ENCODE data around the gene NUB1.
A peak's percentile ranks its signal among the peaks of the same experiment; 100 is the strongest.

The NUB1 gene

DNA sequence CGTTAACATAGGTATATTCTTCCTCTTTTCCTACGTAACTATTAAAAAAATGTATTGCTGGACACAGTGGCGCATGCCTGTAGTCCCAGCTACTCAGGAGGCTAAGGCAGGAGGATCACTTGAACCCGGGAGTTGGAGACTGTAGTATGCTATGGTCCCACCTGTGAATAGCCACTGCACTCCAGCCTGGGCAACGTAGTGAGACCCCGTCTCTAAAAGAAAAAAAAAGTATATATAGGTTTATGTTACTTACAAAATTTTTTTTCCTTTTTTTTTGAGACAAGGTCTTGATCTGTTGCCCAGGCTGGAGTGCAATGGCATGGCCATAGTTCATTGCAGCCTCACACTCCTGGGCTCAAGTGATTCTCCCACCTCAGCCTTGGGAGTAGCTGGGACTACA, 5.6 kb downstream of the NUB1 start:
- DNase-seq, result no peak

DNA sequence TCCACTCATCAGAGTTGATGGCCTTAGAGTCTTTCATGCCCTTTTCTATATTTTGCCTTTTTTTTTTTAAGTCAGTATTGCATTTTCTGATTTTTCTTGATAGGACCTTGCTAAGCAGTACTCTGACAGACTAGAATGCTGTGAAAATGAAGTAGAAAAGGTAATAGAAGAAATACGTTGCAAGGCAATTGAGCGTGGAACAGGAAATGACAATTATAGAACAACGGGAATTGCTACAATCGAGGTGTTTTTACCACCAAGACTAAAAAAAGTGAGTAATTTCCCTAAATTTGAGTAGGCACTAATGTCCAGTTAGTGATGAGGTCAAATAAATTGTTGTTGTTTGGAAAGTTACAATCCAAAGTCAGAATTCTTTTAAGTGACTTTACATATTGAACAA, 7.4 kb downstream of the NUB1 start:
- DNase-seq, result no peak

DNA sequence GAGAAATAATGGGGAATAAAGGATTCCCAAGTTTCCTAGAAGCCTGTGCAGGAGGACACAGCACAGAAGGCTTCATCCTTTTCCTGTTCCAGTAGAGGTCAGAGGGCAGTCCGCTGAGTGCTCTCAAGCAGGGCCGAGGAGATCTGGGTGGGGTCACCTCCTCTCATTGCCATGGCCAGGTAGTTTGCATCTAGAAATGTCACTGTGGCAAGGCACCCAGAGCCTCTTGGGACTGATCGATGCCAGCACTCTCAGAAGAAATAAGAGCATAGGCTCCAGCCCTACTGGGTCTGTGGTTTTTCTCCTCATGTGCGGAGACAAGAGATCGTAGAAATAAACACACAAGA, 7.9 kb downstream of the NUB1 start:
- no peak for DNase-seq

DNA sequence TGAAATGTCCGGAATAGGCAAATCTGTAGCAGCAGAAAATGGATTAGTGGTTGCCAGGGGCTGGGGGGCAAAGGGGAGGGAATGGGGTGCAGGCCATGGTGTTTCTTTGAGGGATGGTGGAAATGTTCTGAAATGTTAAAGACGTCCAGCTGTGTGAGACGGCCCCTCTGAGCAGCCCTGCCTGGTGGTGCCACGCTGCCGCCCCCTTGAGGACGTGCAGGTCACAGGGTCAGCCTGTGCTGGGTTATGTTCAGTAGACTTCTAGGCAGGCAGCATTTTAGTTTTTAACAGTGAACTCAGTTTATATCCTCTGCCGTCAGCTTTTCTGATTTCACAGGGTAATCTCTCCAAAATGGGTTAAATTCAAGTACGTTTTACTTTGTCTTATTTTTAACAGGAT, 9.4 kb downstream of the NUB1 start:
- DNase-seq, result no peak

DNA sequence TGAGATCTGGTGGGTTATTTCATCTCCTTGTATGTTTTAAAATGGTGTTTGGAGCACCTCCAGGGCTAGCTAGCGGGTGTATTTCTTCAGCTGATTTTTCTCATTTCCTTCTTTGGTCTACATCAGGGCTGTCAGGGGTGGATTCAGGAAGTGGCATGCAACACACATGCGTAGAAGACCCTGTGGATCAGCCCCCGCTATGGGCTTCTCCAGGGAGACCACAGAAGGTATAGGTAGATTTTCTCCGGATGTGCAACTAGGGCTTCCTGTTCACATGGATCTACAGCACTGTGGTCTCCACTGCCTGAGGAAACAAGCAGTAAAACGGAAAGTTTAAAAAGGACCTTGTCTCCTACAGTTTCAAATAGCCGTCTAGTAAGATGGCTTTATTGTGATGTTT, 10.4 kb downstream of the NUB1 start:
- DNase-seq, result no peak

DNA sequence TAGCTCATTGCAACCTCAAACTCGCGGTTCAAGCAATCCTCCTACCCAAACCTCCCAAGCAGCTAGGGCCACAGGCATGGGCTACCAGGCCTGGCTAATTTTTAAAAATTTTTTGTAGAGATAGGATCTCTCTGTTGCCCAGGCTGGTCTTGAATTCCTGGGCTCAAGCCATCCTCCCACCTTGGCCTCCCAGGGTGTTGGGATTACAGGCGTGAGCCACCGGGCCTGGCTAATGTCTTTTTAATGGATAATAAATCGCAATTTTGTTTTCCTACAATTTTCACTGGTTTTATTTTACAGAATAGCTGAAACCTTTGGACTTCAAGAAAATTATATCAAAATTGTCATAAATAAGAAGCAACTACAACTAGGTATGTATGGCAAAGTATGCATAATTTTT, 10.9 kb downstream of the NUB1 start:
- DNase-seq, result no peak

DNA sequence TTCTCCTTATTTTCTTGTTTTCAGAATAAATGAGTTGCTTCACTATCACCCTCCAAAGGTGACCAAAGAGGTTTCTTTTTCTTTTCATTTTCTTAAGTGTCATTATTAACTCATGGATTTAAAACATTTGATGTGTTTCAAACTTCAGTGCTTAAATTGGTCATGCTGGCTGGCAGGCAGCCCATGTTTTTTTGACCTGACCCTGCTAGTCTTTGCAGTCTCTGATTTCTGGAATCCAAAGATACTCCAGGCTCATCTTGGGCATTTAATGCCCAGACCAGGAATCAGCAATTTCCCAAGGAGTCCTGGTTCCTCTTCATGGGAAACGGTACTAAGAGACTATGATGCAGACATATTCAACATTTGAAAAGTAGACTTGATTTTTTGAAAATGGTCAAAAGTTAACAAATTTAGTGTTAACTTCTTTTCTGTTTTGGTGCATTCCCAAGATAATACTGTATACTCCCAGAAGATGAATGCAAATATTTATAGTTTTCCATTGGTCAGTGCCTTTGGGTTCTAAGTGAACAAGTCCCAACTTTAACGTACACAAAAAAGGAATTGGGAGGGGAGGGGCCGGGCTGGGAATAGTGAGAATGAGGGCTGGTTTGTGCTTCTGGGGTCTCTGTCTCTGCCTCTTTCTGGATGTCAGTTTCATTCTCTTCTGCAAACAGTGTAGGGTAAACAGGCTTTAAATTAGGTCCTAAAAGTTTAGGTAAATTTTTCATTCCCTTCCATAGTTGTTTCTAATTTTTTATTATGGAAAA, 19.8 kb downstream of the NUB1 start:
- DNase-seq, result no peak

DNA sequence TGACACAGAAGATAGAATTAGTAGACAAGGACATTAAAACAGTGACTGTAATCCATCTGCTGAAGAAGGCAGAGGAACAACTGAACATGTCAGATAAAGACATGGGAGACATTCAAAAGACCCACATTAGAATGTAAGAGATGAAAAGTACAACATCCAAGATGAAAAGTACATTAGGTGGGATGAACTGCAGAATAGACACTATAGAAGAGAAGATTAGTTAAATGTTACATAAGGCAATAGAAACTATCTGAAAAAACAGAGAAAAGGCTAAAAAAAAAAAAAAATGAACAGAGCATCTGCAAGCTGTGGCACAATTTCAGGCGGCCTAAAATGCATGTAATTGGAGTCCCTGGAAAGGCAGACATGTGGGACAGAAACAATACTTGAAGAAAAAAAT, 21.6 kb downstream of the NUB1 start:
- no peak for DNase-seq

DNA sequence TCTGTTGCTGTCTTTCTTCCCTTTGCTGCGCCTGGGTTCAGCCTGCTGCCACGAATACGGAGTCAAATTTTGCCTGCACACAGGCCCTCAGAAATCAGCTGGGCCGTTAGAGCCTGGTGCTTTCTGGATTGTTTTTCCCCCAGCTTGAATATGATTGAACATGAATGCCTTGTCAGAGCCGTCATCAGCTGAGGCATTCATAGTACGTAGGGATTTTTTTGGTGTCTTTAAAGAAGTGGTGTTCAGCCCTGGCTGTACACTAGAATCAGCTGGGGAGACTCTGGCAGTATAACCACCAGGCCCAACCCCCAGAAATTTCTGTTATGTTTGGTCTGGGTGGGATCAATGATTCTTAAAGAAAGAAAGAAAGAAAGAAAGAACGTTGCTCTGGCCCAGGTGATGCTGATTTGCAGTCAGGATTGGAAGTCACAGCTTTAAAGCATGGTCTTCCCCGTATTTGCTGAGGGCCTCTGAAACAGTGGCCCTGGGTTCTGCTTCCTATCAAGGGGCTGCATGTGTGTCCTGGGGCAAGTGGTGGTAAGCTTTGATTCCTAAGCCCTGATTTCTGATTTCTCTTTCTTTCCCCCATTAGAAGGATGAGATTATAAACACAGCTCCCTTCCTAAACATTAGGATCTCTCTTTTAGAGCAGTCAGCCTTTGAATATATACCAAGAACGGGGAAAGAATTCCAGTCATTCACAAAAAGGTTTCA, 24.7 kb downstream of the NUB1 start:
- no peak for DNase-seq

DNA sequence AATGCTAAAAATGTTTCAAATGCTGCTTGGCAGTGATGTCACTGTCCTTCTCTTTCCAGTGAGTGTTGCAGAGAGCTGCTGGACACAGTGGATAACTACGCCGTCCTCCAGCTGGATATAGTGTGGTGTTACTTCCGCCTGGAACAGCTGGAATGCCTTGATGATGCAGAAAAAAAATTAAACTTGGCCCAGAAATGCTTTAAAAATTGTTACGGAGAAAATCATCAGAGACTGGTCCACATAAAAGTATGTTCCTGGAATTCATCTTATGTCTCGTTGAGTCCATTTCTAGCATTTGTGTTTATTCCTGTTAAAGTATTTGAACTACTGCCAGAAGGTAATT, 25.2 kb downstream of the NUB1 start:
- no peak for DNase-seq

DNA sequence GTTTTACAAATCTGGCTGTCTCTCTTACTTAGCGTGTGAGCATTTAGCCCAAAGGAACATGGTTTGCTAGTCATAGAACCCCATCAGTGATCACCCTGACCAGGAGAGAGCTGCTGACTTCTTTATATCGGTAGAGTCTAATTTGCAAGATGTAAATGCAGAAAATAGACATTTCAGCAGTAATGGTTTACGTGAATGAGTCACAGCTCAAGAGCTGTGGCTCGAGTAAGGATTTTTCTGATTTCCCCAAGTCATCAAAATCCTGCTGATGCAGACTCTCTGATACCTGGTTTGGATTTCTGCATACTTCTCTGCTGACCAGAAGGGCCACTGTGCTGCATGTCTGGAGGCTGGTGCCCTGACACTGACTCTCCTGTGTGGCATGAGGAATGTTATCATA, 25.7 kb downstream of the NUB1 start:
- DNase-seq, result no peak

DNA sequence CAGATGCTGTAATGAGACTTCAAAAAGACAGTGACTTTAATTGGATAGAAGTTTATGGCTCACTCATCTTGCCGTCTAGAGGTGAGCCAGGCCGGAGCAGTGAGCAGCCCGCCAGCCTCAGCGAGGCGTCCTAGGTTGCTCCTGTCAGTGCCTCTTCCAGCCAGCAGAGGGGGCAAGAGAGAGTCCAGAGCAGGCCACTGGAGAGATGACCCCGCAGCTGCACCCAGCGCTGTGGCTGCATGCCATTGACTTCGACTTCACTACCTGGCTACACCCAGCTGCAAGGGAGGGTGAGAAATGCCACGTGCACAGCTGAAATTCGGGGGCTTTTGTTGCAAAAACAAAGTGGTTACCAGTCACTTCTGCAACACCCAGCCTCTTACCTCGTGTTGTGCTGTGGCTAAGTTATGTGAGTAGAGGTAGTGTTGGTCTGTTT, 26.5 kb downstream of the NUB1 start:
- DNase-seq, result peak; percentile 87

DNA sequence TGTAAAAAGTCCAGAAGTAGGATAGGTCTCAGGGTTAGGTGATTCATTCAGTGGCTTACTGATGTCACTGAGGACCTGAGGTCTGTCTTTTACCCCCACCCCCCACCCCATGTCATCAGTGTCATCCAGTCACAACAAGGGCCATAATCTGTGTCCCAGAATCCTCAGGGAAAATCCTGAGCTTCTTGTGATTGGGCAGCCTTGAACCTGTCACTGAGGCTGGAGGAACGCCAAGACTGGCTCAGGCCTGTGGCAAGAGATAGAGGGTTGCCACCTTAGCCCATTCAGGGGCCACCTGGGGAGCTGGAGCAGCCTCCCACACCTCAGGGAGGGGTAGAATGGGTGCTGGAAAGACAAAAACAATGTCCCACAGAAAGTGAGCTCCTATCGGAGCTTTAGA, 29.7 kb downstream of the NUB1 start:
- DNase-seq, result no peak

DNA sequence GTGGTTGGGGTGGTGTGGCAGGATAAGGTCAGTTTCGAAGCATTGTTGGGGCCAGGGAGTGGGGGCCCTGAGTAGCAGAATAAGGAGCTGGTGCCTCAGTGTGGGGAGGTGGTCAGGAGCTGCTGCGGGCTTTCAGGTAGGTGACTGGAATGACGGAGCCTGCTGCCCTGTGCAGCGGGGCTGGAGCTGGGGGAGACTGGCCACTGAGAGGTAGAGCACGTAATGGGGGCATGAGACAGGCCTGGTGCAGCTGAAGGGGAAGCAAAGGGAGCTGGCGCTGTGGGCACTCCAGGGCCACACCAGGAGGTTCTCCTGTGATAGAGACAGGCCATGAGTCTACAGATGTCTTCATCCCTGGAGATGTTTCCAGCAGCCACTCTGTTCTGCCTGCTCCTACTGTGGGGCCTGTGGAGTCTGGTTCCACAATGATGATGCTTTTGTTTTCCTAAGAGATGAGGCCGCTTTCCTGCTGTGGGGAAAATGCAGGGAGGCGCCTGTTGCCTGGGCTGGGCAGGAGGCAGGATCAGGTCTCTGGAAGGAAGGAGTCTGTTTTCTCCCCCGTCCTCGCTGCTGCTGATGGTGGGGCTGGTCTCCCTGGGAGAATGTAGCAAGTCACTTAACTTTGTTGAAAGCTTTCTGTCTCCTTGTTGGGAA, 31.1 kb downstream of the NUB1 start:
- no peak for DNase-seq

DNA sequence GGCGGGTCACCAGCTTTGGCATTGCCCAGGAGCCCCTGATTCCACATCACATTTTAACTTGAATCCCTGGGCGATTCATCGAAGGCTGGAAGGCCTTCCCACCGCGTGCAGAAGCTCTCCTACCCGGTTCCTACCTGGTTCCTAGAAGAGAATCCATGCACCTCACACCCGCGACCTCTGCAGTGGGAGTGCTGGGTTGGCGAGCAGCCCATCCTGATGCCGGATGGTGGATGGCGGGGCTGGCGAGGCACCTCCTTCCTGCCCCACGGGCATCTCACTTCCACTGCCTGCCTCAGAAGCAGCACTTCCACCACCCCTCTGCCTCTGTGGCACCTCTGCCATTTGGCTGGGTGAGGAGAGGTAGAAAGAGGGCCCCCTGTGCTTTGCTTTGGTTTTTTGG, 32.0 kb downstream of the NUB1 start:
- no peak for DNase-seq

DNA sequence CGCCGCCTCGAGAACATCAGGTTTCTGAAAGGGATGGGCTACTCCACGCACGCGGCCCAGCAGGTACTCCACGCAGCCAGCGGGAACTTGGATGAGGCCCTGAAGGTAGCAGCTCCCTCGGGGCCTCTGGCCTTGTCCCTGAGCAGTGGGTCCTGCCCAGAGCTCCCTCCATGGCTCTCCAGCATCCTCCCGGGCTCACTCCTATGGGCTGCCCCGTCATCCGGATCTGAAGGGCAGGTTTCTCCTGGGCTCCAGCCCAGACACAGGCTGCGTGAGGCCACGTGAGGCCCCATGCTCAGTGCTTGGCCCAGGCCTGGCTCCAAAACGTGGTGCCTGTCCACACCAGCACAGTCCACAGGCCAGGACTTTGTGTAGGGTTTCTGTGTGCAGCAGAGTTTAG, 32.5 kb downstream of the NUB1 start:
- DNase-seq, result no peak

DNA sequence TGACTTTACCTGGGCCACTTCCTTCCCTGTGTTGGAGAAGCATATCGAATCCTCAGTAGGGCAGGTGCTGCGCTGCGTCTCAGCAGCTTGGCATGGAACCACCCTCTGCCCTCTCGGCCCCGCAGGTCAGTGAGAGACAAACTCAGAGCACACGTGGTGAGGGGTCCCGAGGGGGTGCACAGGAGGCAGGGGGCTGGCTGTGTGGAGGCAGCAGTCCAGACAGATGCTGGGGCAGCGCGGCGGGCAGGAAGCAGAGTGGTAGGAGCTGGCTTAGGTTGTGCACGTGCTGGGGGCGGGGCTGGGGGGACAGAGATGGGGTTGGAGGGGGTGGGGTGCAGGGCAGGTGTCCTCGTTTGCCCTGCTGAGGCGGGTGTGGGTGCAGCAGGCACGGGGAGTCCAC, 33.1 kb downstream of the NUB1 start:
- no peak for DNase-seq

DNA sequence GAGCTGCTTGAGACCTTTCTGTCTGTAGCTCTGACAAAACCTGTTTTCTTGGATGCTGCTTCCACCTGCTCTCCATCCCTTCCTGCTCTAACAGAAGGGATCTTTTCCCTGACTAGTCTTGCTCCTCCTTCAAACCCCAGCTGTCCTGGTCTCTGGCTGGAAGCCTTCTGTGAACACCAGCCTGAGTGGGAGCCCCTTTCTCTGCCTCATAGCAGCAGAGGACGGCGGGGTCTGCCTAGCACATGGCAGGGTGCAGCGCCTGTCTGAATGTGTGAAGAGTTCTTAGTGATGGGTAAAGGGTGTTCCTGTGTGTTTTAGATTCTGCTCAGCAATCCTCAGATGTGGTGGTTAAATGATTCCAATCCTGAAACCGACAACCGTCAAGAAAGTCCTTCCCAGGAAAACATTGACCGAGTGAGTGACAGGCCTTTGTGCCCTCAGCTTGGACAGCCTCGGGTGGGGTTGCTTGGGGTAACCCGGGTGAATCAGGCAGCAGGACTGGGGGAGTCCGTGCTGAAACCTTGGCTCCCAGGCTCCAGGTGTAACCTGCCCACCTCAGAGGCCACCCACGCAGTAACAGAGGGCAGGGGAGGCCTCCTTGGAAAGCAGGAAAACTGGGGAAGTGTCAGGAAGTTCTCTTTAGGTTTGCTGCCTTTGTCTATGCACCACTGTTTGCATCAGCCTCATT, 34.1 kb downstream of the NUB1 start:
- no peak for DNase-seq

DNA sequence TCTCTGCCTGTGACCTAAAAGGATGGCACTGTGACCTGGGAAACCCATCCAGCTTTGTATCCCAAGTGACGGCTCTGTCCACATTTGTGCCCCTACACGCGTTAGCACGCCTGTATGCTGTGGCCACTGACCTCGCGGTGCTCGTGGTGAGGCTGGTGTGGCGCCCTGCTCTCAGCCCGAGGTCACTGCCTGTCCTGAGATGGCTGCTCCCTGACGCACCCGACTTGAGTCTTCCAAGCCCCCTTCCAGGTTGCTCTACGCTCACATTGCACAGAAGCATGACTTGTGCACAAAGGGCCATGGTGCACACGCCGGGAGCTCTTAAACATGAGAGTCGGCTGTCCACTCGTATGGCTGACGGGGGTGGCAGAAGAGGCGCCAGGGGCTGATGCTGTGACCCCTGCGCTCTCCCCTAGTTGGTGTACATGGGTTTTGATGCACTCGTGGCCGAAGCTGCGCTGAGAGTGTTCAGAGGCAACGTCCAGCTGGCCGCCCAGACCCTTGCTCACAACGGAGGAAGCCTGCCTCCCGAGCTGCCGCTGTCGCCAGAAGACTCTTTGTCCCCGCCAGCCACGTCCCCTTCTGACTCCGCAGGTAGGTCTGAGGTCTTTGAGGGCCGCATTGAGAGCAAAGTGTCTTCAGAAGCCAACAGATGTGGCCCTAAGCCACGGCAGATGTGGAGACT, 34.7 kb downstream of the NUB1 start:
- no peak for DNase-seq

DNA sequence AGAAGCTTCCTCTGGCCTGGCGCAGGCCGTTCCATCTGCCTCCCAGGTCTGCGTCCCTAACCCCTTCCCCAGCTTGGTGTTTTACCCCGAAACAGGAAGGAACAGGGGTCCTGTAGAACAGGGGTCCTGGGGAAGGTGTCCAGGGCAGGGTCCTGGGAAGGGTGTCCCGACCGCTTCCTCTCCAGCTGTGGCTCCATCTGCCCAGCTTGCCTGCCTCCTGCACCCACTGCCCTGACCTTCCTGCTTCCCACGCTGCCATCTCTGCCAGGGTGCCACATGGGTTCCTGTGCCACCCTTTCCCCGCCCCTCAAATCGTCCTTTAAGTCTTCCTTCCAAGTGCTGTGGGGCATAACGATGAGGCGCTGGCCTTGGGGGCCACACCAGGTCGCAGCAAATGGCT, 35.8 kb downstream of the NUB1 start:
- no peak for DNase-seq

DNA sequence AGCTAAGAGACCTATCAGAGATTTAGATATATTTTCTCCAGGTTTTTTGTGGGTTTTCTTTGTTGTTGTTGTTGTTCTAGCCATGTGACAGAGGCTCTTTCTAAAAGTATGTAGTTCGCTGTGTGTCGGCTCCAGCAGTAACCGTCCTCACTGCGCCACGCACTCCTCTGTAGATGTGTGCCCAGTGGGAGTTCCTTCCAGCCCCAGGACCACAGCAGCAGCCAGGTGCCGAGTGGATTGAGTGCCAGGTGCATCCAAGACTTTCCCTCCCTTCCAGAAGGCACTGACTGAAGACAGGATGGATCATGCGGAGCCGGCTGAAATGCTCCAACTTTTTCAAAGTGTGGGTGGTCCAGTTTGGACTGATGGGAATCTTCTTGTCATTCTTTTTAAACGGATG, 36.4 kb downstream of the NUB1 start:
- DNase-seq, result no peak

DNA sequence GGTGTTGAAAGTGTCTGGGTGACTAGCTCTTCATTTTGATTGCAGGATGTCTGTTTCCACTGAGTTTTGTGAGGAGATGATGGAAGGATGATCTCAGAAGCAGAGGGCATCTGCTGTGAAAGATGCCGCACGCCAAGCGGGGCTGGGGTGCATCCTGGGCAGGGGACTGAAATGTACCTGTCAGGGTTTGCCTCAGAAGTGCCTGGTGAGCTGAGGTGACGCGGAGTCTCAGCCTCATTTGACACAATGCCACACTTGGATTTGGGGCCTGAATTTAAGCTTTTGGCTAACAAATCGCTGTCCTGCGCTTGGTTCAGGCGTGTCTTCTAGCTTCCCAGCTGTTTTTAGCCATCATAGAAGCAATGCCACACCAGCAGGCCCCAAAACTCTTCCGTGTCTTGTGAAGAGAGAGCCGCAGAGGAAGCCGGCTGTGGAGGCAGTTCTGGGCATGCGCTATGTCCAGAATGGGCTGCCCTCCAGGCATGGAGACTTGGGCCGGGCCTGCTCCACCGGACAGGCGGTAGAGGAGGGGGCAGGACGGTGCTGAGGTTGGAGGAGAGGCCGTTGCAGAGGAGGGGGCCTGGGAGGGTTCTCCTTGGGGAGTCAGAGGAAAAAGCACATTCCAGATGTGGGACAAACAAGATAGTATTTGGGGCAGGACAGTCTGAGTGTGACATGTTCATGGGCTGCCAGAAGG, 37.0 kb downstream of the NUB1 start:
- no peak for DNase-seq

DNA sequence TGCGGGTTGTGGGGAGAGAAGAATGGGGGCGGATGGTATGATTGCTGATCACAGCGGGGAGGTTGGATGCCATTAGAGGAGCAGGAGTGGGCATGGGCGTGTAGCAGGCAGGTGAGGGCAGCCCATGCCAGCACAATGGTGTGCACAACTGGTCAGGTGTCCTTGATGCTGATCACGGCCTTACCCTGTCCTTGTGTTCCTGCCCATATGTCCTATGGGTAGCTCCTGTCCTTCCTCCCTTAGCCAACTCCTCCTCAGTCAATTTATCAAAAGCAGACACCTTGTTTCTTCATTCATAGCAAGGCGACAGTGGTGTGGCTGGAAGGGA, 37.5 kb downstream of the NUB1 start:
- no peak for DNase-seq
